ENCODE data around the gene AGBL4.

The AGBL4 gene

GRCh38 chr1:49351768-49352167 is 672.0 kb downstream of the AGBL4 start:
- TF ChIP-seq CTCF (conservative IDR thresholded peaks at IDR 0.05; ENCODE audit: low read depth, low read length): no peak
- no peak overlapping the region for H3K4me3 ChIP-seq (ENCODE audit: low read depth, low read length)
- peak; percentile 17 for DNase-seq (ENCODE audit: low read depth)

- TF ChIP-seq CTCF (conservative IDR thresholded peaks at IDR 0.05; ENCODE audit: low read depth, low read length): no peak
- H3K4me3 ChIP-seq (ENCODE audit: low read depth, low read length): no peak overlapping the region
- DNase-seq (ENCODE audit: low read depth): no peak
Measured at GRCh38 chr1:49346767-49347349, 676.9 kb downstream of the AGBL4 start.

GRCh38 chr1:49340576-49340975 is 683.2 kb downstream of the AGBL4 start:
- DNase-seq (ENCODE audit: low read depth): no peak
- TF ChIP-seq CTCF (conservative IDR thresholded peaks at IDR 0.05; ENCODE audit: low read depth, low read length): no peak
- H3K4me3 ChIP-seq (ENCODE audit: low read depth, low read length): no peak overlapping the region

- no peak for TF ChIP-seq CTCF (conservative IDR thresholded peaks at IDR 0.05; ENCODE audit: low read depth, low read length)
- no peak for DNase-seq (ENCODE audit: low read depth)
Measured at GRCh38 chr1:49339043-49339442, 684.7 kb downstream of the AGBL4 start.

GRCh38 chr1:49337251-49337650 is 686.5 kb downstream of the AGBL4 start:
- H3K4me3 ChIP-seq (ENCODE audit: low read depth, low read length): no peak overlapping the region
- TF ChIP-seq CTCF (conservative IDR thresholded peaks at IDR 0.05; ENCODE audit: low read depth, low read length): no peak
- DNase-seq (ENCODE audit: low read depth): no peak

More at GRCh38 chr1:49339043-49339442, 684.7 kb downstream of the AGBL4 start:
- H3K4me3 ChIP-seq (ENCODE audit: low read depth, low read length): no peak overlapping the region

GRCh38 chr1:49333906-49334305 is 689.8 kb downstream of the AGBL4 start:
- no peak for DNase-seq (ENCODE audit: low read depth)
- TF ChIP-seq CTCF (conservative IDR thresholded peaks at IDR 0.05; ENCODE audit: low read depth, low read length): no peak
- H3K4me3 ChIP-seq (ENCODE audit: low read depth, low read length): no peak overlapping the region

- H3K4me3 ChIP-seq (ENCODE audit: low read depth, low read length): no peak overlapping the region
- no peak for TF ChIP-seq CTCF (conservative IDR thresholded peaks at IDR 0.05; ENCODE audit: low read depth, low read length)
- DNase-seq (ENCODE audit: low read depth): no peak
Measured at GRCh38 chr1:49331066-49331852, 692.5 kb downstream of the AGBL4 start.

Data from choroid plexus epithelial cell (primary cell).